Activated CD8-positive, alpha-beta memory T cell treated with anti-CD3 and anti-CD28 coated beads for 24 hours (primary cell): Measurements from ENCODE around the gene FZD2.
"Not testable (repeated sequence)": the region's sequence is repeated elsewhere in the genome, so short reads cannot be mapped to it uniquely, and the experiment has no call there.

ENCODE experiments used
- DNase-seq: peaks from one replicate; pipeline ENCODE4 v3.0.0-alpha.2; 2020

FZD2 gene

GRCh38 chr17:44547625-44548267, 9.5 kb upstream of the FZD2 start:
- no peak for DNase-seq

GRCh38 chr17:44548376-44549230, 8.7 kb upstream of the FZD2 start:
- no peak for DNase-seq

GRCh38 chr17:44549686-44550085, 7.6 kb upstream of the FZD2 start:
- no peak for DNase-seq

GRCh38 chr17:44552361-44552760, 4.9 kb upstream of the FZD2 start:
- no peak for DNase-seq

GRCh38 chr17:44555099-44555498, 2.2 kb upstream of the FZD2 start:
- DNase-seq: no peak

- DNase-seq: peak; percentile 67
Observed at GRCh38 chr17:44556166-44556831, 985 bp upstream of the FZD2 start.

GRCh38 chr17:44557651-44558285, 484 bp downstream of the FZD2 start:
- DNase-seq: peak; percentile 71

- DNase-seq: no peak
Observed at GRCh38 chr17:44558334-44558709, 1.0 kb downstream of the FZD2 start.

- DNase-seq: no peak
Observed at GRCh38 chr17:44558710-44559633, 1.7 kb downstream of the FZD2 start.

- DNase-seq: no peak
Observed at GRCh38 chr17:44559634-44560554, 2.6 kb downstream of the FZD2 start.

GRCh38 chr17:44561237-44561623, 3.9 kb downstream of the FZD2 start:
- DNase-seq: no peak

- no peak for DNase-seq
Observed at GRCh38 chr17:44564429-44564828, 7.1 kb downstream of the FZD2 start.

- no peak for DNase-seq
Observed at GRCh38 chr17:44565866-44566443, 8.7 kb downstream of the FZD2 start.

- DNase-seq: not testable (repeated sequence)
Observed at GRCh38 chr17:44568311-44568944, 11.1 kb downstream of the FZD2 start.

GRCh38 chr17:44568945-44569858, 11.9 kb downstream of the FZD2 start:
- no peak for DNase-seq

- no peak for DNase-seq
Observed at GRCh38 chr17:44572801-44573200, 15.5 kb downstream of the FZD2 start.

- no peak for DNase-seq
Observed at GRCh38 chr17:44575403-44575802, 18.1 kb downstream of the FZD2 start.

GRCh38 chr17:44578947-44579346, 21.7 kb downstream of the FZD2 start:
- no peak for DNase-seq

- DNase-seq: no peak
Observed at GRCh38 chr17:44581868-44582267, 24.6 kb downstream of the FZD2 start.
